Measurements from ENCODE around the gene VGLL4. TPM values are rescaled to one million over a fixed set of nuclear protein-coding genes. Genes with fewer than 3 reads are reported as not detected.

Gene VGLL4
- total and polyA plus RNA-seq, 2 donors (not counting 1 experiment from before 2014, with no cell fraction given), result 25.8 to 29.0 TPM

DNA sequence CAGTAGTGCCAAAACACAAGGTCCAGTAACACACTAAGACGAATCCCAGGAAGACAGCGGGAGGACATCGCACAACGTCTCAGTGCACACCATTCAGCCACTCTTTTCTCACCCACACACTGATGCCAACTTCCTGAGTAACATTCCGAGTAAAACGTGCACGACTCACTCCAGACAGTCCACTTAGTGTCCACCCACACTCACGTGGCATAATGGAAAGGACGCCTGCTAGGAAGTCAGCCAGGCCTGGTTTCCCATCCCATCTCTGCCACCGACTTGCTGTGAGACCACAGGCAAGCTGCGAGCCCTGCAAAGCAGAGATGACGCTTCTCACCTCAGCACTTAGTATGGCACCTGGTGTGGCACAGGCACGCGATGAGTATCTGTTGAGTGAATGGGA, 36.8 kb upstream of the VGLL4 start:
- Histone ChIP-seq H4K20me1 (ENCODE audit: control insufficient read depth, insufficient read depth, low read length, poor library complexity, severe bottlenecking) (no peaks in the 10 kb centered on the region), H3K27ac (ENCODE audit: low read length in 2 of 2) (no peak overlapping the region), H3K9me3 (ENCODE audit: control extremely low read depth in 1 of 3, control insufficient read depth in 2 of 3, insufficient read depth in 1 of 3, low read length in 2 of 3) (peaks cover 0 to 5% (median 0%) of the 10 kb centered on the region in 3 donors), H3K36me3 (replicated peaks in 1 of 2; ENCODE audit: control extremely low read depth in 1 of 2, control insufficient read depth in 1 of 2, extremely low read depth in 1 of 2, insufficient read depth in 2 of 2, low read length in 1 of 2) (no peaks in the 10 kb centered on the region), H3K9ac (ENCODE audit: low read length) (no peak overlapping the region), H3K27me3 (replicated peaks in 1 of 4; ENCODE audit: control extremely low read depth in 1 of 4, control insufficient read depth in 3 of 4, insufficient read depth in 4 of 4, low read length in 3 of 4) (no peaks in the 10 kb centered on the region), H3K4me1 (ENCODE audit: control insufficient read depth in 2 of 2, insufficient read depth in 2 of 2, low read length in 2 of 2) (no peaks in the 10 kb centered on the region), H2AFZ (ENCODE audit: insufficient read depth, low read depth, low read length, poor library complexity, severe bottlenecking) (no peak overlapping the region), H3K79me2 (ENCODE audit: control insufficient read depth, insufficient read depth, low read length) (no peaks in the 10 kb centered on the region), H3K4me3 (ENCODE audit: control extremely low read depth in 1 of 5, extremely low read depth in 1 of 5, insufficient read depth in 1 of 5, low read depth in 2 of 5, low read length in 4 of 5) (no peak overlapping the region), H3K4me2 (replicated peaks; ENCODE audit: low read depth, low read length, poor library complexity, severe bottlenecking) (no peak overlapping the region)
- Mint-ChIP-seq H3K27me3 (no peaks in the 10 kb centered on the region), H3K9me3 (ENCODE audit: insufficient read depth) (no peaks in the 10 kb centered on the region), H3K4me1 (no peaks in the 10 kb centered on the region), H3K4me3 (no peak overlapping the region), H3K27ac (no peak overlapping the region)
- DNase-seq (no peak), ATAC-seq (ENCODE audit: low read depth) (no peak)
- ChIA-PET POLR2A (no interaction called here), CTCF (no interaction called here)
- intact Hi-C loops (cut with micrococcal nuclease), result no loop called here
- 97% methylated on average over 11 of the region's 14 CpGs for WGBS (ENCODE audit: insufficient coverage)
- TF ChIP-seq, protein P1, sequence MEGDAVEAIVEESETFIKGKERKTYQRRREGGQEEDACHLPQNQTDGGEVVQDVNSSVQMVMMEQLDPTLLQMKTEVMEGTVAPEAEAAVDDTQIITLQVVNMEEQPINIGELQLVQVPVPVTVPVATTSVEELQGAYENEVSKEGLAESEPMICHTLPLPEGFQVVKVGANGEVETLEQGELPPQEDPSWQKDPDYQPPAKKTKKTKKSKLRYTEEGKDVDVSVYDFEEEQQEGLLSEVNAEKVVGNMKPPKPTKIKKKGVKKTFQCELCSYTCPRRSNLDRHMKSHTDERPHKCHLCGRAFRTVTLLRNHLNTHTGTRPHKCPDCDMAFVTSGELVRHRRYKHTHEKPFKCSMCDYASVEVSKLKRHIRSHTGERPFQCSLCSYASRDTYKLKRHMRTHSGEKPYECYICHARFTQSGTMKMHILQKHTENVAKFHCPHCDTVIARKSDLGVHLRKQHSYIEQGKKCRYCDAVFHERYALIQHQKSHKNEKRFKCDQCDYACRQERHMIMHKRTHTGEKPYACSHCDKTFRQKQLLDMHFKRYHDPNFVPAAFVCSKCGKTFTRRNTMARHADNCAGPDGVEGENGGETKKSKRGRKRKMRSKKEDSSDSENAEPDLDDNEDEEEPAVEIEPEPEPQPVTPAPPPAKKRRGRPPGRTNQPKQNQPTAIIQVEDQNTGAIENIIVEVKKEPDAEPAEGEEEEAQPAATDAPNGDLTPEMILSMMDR (IDR thresholded peaks at IDR 0.05), result no peak
- TF ChIP-seq EZH2 (IDR thresholded peaks at IDR 0.05; ENCODE audit: borderline replicate concordance, insufficient read depth, low read depth, low read length, poor library complexity, severe bottlenecking), result no peak

DNA sequence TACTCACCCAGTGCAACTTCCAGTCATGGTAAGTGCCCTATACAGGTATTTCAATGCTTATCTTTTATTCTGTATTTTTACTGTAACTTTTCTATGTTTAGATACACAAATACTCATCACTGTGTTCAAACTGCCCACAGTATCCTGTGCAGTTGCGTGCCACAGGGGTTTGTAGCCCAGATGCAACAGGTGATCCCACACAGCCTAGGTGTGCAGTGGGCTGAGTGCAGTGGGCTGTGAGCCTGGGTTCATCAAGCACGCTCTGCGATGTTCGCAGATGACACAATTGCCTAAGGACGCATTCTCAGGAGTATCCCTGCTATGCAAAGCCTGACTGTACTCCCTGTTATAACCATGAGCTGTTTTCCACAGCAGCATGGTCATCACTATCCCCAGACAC, 36.2 kb upstream of the VGLL4 start:
- TF ChIP-seq, protein P1 (IDR thresholded peaks at IDR 0.05), result no peak
- TF ChIP-seq EZH2 (IDR thresholded peaks at IDR 0.05; ENCODE audit: borderline replicate concordance, insufficient read depth, low read depth, low read length, poor library complexity, severe bottlenecking), result no peak
- no peak overlapping the region for H3K27ac ChIP-seq (ENCODE audit: low read length in 2 of 2)
- intact Hi-C loops (cut with micrococcal nuclease), result no loop called here
- Mint-ChIP-seq H3K4me1 (no peaks in the 10 kb centered on the region), H3K27ac (no peak overlapping the region), H3K9me3 (ENCODE audit: insufficient read depth) (no peaks in the 10 kb centered on the region), H3K4me3 (no peak overlapping the region), H3K27me3 (no peaks in the 10 kb centered on the region)
- 94% methylated on average over 5 of the region's 5 CpGs for WGBS (ENCODE audit: insufficient coverage)
- DNase-seq, result no peak
- H3K79me2 ChIP-seq (ENCODE audit: control insufficient read depth, insufficient read depth, low read length), result no peaks in the 10 kb centered on the region
- no peak overlapping the region for H3K4me2 ChIP-seq (replicated peaks; ENCODE audit: low read depth, low read length, poor library complexity, severe bottlenecking)
- no peaks in the 10 kb centered on the region for H3K36me3 ChIP-seq (replicated peaks in 1 of 2; ENCODE audit: control extremely low read depth in 1 of 2, control insufficient read depth in 1 of 2, extremely low read depth in 1 of 2, insufficient read depth in 2 of 2, low read length in 1 of 2)
- no peak overlapping the region for H3K4me3 ChIP-seq (ENCODE audit: control extremely low read depth in 1 of 5, extremely low read depth in 1 of 5, insufficient read depth in 1 of 5, low read depth in 2 of 5, low read length in 4 of 5)
- no peaks in the 10 kb centered on the region for H4K20me1 ChIP-seq (ENCODE audit: control insufficient read depth, insufficient read depth, low read length, poor library complexity, severe bottlenecking)
- no peak overlapping the region for H2AFZ ChIP-seq (ENCODE audit: insufficient read depth, low read depth, low read length, poor library complexity, severe bottlenecking)
- H3K4me1 ChIP-seq (ENCODE audit: control insufficient read depth in 2 of 2, insufficient read depth in 2 of 2, low read length in 2 of 2), result no peaks in the 10 kb centered on the region
- no peak for ATAC-seq (ENCODE audit: low read depth)
- H3K9me3 ChIP-seq (ENCODE audit: control extremely low read depth in 1 of 3, control insufficient read depth in 2 of 3, insufficient read depth in 1 of 3, low read length in 2 of 3), result peaks cover 0 to 5% (median 0%) of the 10 kb centered on the region in 3 donors
- ChIA-PET POLR2A (no interaction called here), CTCF (no interaction called here)
- no peak overlapping the region for H3K9ac ChIP-seq (ENCODE audit: low read length)
- H3K27me3 ChIP-seq (replicated peaks in 1 of 4; ENCODE audit: control extremely low read depth in 1 of 4, control insufficient read depth in 3 of 4, insufficient read depth in 4 of 4, low read length in 3 of 4), result no peaks in the 10 kb centered on the region

Data from B cell (primary cell).